ENCODE data around the gene SKAP1. TPM values are rescaled to one million over a fixed set of nuclear protein-coding genes. Genes with fewer than 3 reads are reported as not detected.

The SKAP1 gene
- total and polyA plus RNA-seq, 10 donors, result 11.5 to 28.9 (median 20.5) TPM

- 53 to 66% (median 63%) methylated on average over 6 of the region's 6 CpGs for WGBS, 5 donors
- DNase-seq, result no peak
- Histone ChIP-seq H3K27ac (no peak overlapping the region), H3K27me3 (replicated peaks in 1 of 7) (peaks cover 0 to 23% (median 0%) of the 10 kb centered on the region in 7 donors), H3K4me3 (no peak overlapping the region), H3K36me3 (no peaks in the 10 kb centered on the region), H3K4me1 (peaks cover 0 to 16% (median 0%) of the 10 kb centered on the region in 6 donors), H3K9me3 (no peaks in the 10 kb centered on the region)
- intact Hi-C loops (cut with DNase I; ENCODE audit: low total_unique reads), result no loop called here
- no peak for TF ChIP-seq POLR2A (IDR thresholded peaks at IDR 0.05)
Measured at GRCh38 chr17:48470388-48471034, 40.5 kb upstream of the SKAP1 start.

GRCh38 chr17:48469227-48469626 is 39.2 kb upstream of the SKAP1 start:
- intact Hi-C loops (cut with DNase I; ENCODE audit: low total_unique reads), result no loop called here
- Histone ChIP-seq H3K27me3 (replicated peaks in 1 of 7) (peaks cover 0 to 29% (median 0%) of the 10 kb centered on the region in 7 donors), H3K36me3 (no peaks in the 10 kb centered on the region), H3K4me3 (no peak overlapping the region), H3K9me3 (no peaks in the 10 kb centered on the region), H3K27ac (no peak overlapping the region), H3K4me1 (peaks cover 0 to 16% (median 0%) of the 10 kb centered on the region in 6 donors)
- no peak for DNase-seq
- TF ChIP-seq POLR2A (IDR thresholded peaks at IDR 0.05), result no peak
- TF ChIP-seq POLR2AphosphoS5 (IDR thresholded peaks at IDR 0.05), result no peak
- TF ChIP-seq CTCF (IDR thresholded peaks at IDR 0.05 in 8 of 11, conservative IDR thresholded peaks at IDR 0.05 in 3 of 11), result no peak
- WGBS, 5 donors, result 81 to 94% (median 91%) methylated on average over 3 of the region's 3 CpGs

DNA sequence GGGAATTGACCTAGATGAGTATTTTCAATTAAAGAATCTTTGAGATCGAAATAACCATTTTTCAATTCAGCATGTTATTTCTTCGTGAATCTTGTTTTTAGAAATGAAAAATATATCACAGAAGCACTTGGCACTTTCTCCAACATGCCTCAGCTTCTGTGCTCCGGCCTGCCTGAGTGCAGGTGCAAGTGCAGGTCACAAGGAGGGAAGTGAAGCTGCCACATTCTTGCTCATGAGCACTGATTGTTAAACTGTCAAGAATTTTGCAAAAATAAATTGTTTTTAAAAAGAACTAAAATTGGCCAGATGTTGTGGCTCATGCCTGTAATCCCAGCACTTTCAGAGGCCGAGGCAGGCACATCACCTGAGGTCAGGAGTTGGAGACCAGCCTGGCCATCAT is 38.3 kb upstream of the SKAP1 start:
- H3K9me3 ChIP-seq, result no peaks in the 10 kb centered on the region
- H3K4me1 ChIP-seq, result peaks cover 0 to 16% (median 0%) of the 10 kb centered on the region in 6 donors
- no peak for TF ChIP-seq POLR2AphosphoS5 (IDR thresholded peaks at IDR 0.05)
- no peak for TF ChIP-seq POLR2A (IDR thresholded peaks at IDR 0.05)
- TF ChIP-seq CTCF (IDR thresholded peaks at IDR 0.05 in 8 of 11, conservative IDR thresholded peaks at IDR 0.05 in 3 of 11), result no peak
- no peak overlapping the region for H3K4me3 ChIP-seq
- H3K36me3 ChIP-seq, result no peaks in the 10 kb centered on the region
- 63 to 81% (median 72%) methylated on average over 4 of the region's 4 CpGs for WGBS, 5 donors
- intact Hi-C loops (cut with DNase I; ENCODE audit: low total_unique reads), result no loop called here
- DNase-seq, result no peak
- no peak overlapping the region for H3K27ac ChIP-seq
- peaks cover 0 to 29% (median 0%) of the 10 kb centered on the region in 7 donors for H3K27me3 ChIP-seq (replicated peaks in 1 of 7)

DNA sequence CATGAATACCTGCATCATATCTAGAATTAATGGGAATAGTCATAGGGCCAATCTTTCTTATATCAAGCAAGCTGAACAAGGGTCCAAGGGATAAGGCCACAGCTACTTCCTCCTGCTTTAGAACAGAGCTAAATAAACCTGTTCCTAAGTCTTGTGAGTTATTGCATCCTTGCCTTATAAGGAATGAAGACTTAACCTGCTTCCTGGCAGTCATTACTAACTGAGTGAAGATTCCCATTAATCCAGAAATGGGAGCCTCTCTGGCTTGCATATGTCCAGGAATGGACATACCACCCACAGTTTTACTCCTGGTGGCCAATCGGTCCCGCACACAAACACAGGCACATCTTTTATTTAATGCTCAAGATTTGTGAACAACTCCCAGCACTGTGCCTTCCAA is 35.9 kb upstream of the SKAP1 start:
- peaks cover 0 to 20% (median 0%) of the 10 kb centered on the region in 7 donors for H3K27me3 ChIP-seq (replicated peaks in 1 of 7)
- no peak for DNase-seq
- no peaks in the 10 kb centered on the region for H3K4me1 ChIP-seq
- TF ChIP-seq POLR2A (IDR thresholded peaks at IDR 0.05), result no peak
- TF ChIP-seq CTCF (IDR thresholded peaks at IDR 0.05 in 8 of 11, conservative IDR thresholded peaks at IDR 0.05 in 3 of 11), result no peak
- no peak for TF ChIP-seq POLR2AphosphoS5 (IDR thresholded peaks at IDR 0.05)
- 89 to 100% (median 97%) methylated on average over 2 of the region's 2 CpGs for WGBS, 5 donors
- H3K27ac ChIP-seq, result no peak overlapping the region
- H3K36me3 ChIP-seq, result no peaks in the 10 kb centered on the region
- no peak overlapping the region for H3K4me3 ChIP-seq
- no peaks in the 10 kb centered on the region for H3K9me3 ChIP-seq
- intact Hi-C loops (cut with DNase I; ENCODE audit: low total_unique reads), result no loop called here
